ENCODE results near the gene SEPTIN1. TPM values are rescaled to one million over a fixed set of nuclear protein-coding genes. Genes with fewer than 3 reads are reported as not detected.
A peak's percentile ranks its signal among the peaks of the same experiment; 100 is the strongest.

The SEPTIN1 gene
- total and polyA plus RNA-seq, 2 experiments from 2014 or later = 1.5 TPM; not detected in 1

DNA sequence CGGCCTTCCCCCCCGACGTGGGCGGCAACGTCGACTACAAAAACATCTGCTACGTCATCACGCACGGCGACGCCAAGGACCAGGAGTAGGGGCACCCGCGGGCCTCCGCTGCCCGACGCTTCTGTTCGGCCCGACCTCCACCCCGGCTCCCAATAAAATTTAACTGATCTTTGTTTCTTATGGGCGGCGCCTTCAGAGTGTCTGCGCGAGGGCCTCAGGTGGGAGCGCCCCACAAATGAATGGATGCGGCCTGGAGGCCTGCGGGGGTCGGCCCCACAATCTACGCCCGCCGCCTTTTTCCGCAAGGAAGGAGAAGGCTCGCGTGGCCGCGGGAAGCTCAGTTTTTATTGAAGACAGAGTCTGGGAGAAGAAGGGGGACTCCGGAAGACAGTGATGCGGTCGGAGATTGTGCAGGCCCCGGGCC, 4.5 kb downstream of the SEPTIN1 start:
- peaks cover 6% of the 10 kb centered on the region for H3K79me2 ChIP-seq
- no peak for TF ChIP-seq CTCF (IDR thresholded peaks at IDR 0.05; ENCODE audit: poor library complexity)
- TF ChIP-seq EZH2phosphoT487 (IDR thresholded peaks at IDR 0.05; ENCODE audit: low read depth, severe bottlenecking, unreplicated experiment) = no peak
- TF ChIP-seq EZH2 (IDR thresholded peaks at IDR 0.05; ENCODE audit: borderline replicate concordance) = no peak
- under 1% methylated on average over 35 of the region's 39 CpGs for WGBS (ENCODE audit: low lambda C conversion rate, missing lambda C conversion rate)
- H3K36me3 ChIP-seq (replicated peaks; ENCODE audit: insufficient read depth, low read depth) = no peaks in the 10 kb centered on the region
- peak; percentile 93 for DNase-seq (ENCODE audit: low spot score)
- H3K4me2 ChIP-seq = peak overlapping the region; percentile 84
- H3K9me2 ChIP-seq (replicated peaks; ENCODE audit: insufficient read depth) = no peaks in the 10 kb centered on the region
- peak overlapping the region; percentile 33 for H3K4me3 ChIP-seq
- H3K27me3 ChIP-seq = no peaks in the 10 kb centered on the region
- H3K9me3 ChIP-seq (ENCODE audit: low read depth) = no peaks in the 10 kb centered on the region
- no peaks in the 10 kb centered on the region for H4K20me1 ChIP-seq (ENCODE audit: insufficient read depth, poor library complexity, severe bottlenecking)
- H2AFZ ChIP-seq = peak overlapping the region; percentile 68
- peaks cover 11% of the 10 kb centered on the region for H3K4me1 ChIP-seq (ENCODE audit: insufficient read depth)
- H3K27ac ChIP-seq = peak overlapping the region; percentile 99

DNA sequence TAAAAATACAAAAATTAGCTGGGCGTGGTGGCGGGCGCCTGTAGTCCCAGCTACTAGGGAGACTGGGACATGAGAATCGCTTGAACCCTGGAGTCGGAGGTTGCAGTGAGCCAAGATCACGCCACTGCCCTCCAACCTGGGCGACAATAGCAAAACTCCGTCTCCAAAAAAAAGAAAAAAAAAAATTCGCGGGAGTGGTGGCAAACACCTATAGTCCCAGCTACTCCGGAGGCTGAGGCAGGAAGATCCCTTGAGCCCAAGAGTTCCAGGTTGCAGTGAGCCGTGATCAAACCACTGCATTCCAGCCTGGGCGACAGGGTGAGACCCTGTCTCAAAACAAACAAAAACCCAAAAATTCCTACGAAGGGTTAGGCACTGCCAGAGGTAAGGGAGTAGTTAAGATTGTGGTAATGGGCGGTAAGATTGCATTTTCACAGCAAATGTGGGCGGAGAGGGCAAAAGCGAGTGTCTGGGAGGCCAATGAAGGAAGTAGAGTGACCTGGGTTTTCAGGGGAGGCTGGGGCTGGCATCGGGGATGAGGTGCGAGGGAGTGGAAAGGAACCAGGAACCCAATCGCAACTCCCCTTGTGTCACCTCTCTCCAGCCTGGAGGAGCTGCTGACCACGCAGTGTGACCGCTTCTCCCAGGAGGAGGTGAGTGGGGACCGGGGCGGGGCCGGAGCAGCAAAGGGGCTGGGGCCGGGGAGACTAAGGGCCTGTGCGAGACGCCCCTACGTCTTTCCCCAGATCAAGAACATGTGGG, 5.1 kb downstream of the SEPTIN1 start:
- H3K27ac ChIP-seq = peak overlapping the region; percentile 99
- H3K9me2 ChIP-seq (replicated peaks; ENCODE audit: insufficient read depth) = no peaks in the 10 kb centered on the region
- H2AFZ ChIP-seq = peak overlapping the region; percentile 79
- H3K4me2 ChIP-seq = peak overlapping the region; percentile 84
- H3K4me1 ChIP-seq (ENCODE audit: insufficient read depth) = peaks cover 11% of the 10 kb centered on the region
- DNase-seq (ENCODE audit: low spot score) = no peak
- H4K20me1 ChIP-seq (ENCODE audit: insufficient read depth, poor library complexity, severe bottlenecking) = no peaks in the 10 kb centered on the region
- no peaks in the 10 kb centered on the region for H3K36me3 ChIP-seq (replicated peaks; ENCODE audit: insufficient read depth, low read depth)
- no peaks in the 10 kb centered on the region for H3K27me3 ChIP-seq
- no peak overlapping the region for H3K4me3 ChIP-seq
- H3K79me2 ChIP-seq = peaks cover 6% of the 10 kb centered on the region
- TF ChIP-seq CTCF (IDR thresholded peaks at IDR 0.05; ENCODE audit: poor library complexity) = no peak
- no peak for TF ChIP-seq EZH2phosphoT487 (IDR thresholded peaks at IDR 0.05; ENCODE audit: low read depth, severe bottlenecking, unreplicated experiment)
- TF ChIP-seq EZH2 (IDR thresholded peaks at IDR 0.05; ENCODE audit: borderline replicate concordance) = no peak
- H3K9me3 ChIP-seq (ENCODE audit: low read depth) = no peaks in the 10 kb centered on the region
- WGBS (ENCODE audit: low lambda C conversion rate, missing lambda C conversion rate) = 55% methylated on average over 21 of the region's 29 CpGs

- peaks cover 12% of the 10 kb centered on the region for H3K4me1 ChIP-seq (ENCODE audit: insufficient read depth)
- peak overlapping the region; percentile 99 for H3K27ac ChIP-seq
- H2AFZ ChIP-seq = peak overlapping the region; percentile 79
- no peaks in the 10 kb centered on the region for H4K20me1 ChIP-seq (ENCODE audit: insufficient read depth, poor library complexity, severe bottlenecking)
- H3K36me3 ChIP-seq (replicated peaks; ENCODE audit: insufficient read depth, low read depth) = no peaks in the 10 kb centered on the region
- H3K4me2 ChIP-seq = peak overlapping the region; percentile 84
- TF ChIP-seq CTCF (IDR thresholded peaks at IDR 0.05; ENCODE audit: poor library complexity) = no peak
- no peak for TF ChIP-seq EZH2 (IDR thresholded peaks at IDR 0.05; ENCODE audit: borderline replicate concordance)
- TF ChIP-seq EZH2phosphoT487 (IDR thresholded peaks at IDR 0.05; ENCODE audit: low read depth, severe bottlenecking, unreplicated experiment) = no peak
- 95% methylated on average over 8 of the region's 8 CpGs for WGBS (ENCODE audit: low lambda C conversion rate, missing lambda C conversion rate)
- H3K79me2 ChIP-seq = peaks cover 6% of the 10 kb centered on the region
- no peaks in the 10 kb centered on the region for H3K9me2 ChIP-seq (replicated peaks; ENCODE audit: insufficient read depth)
- H3K27me3 ChIP-seq = no peaks in the 10 kb centered on the region
- no peak for DNase-seq (ENCODE audit: low spot score)
- no peak overlapping the region for H3K4me3 ChIP-seq
- no peaks in the 10 kb centered on the region for H3K9me3 ChIP-seq (ENCODE audit: low read depth)
Observed at GRCh38 chr16:30376461-30376902, 5.9 kb downstream of the SEPTIN1 start.
